HG02852 (cell line): ENCODE measurements around the gene ORC4.

Experiments used
- ATAC-seq: cut with Tn5 transposase; IDR thresholded peaks from one replicate; pipeline ENCODE4 v1.9.1; 2021; ENCODE audit warnings: mild to moderate bottlenecking, moderate library complexity; ENCODE audit not compliant: unreplicated experiment

Gene ORC4

DNA sequence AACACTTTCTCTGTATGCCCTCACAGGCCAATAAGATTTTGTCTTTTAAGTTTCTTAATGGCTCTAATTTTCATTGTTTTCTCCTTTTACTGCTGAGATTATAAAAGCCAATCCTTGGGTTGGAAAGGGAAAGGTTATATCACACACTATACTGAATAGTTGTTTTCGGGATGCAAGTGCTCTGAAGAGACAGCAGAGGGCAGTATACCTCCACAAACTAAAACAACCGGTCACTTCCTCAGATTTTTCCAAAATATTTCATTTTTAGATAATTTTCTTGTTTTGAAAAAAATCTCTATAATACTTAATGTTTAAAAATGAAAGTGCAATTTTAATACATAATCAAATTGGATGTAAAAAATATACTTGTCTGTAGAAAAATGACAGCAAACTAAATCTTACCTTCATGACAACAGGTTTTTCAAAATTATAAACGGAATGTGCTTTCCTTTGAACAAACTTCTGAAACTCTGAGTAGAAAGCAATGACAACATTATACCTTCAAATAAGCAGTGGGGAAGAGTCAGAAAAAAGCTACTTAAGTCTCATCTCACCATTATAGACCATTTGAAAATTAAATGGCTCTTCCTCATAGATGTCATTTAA lies 82.7 kb downstream of the ORC4 start:
- no peak for ATAC-seq

DNA sequence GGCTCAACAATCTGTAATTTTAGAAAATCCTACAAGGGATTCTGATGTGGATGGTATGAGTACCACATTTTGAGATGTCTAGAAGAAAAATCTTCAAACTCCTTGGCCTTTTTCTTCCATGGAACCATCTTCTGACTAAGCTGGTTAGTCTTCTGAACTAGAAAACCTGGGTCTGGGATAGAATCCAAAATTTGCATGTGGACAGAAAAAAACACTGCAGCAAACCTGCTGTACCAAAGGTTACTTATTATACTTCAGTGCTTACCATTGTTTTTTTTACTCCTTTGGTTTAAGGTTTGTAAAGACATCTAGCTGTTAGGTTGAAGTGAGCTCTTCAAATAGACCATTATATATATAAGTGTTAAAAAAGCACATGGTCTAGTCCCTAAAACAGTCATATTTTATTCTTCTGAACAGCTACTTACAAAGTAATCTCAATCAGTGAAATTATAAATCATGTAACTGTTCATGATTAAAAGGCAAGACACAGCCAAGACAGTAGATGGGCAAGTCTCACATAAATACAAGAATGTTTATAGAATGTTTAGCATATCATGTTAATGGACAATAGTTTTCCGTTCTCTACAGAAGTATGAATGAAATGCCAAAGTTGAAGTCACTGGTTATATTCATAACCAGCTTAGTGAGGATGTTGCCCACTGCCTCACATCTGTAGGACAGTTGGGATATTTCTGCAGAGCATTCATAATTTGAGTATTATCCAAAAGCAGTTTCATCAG lies 85.5 kb downstream of the ORC4 start:
- no peak for ATAC-seq

GRCh38 chr2:147933931-147934330 lies 86.6 kb downstream of the ORC4 start:
- ATAC-seq = no peak

GRCh38 chr2:147927053-147927588 lies 93.4 kb downstream of the ORC4 start:
- ATAC-seq = no peak

- ATAC-seq = no peak
Measured at GRCh38 chr2:147925886-147926285, 94.7 kb downstream of the ORC4 start.

- no peak for ATAC-seq
Measured at GRCh38 chr2:147924647-147925046, 95.9 kb downstream of the ORC4 start.

DNA sequence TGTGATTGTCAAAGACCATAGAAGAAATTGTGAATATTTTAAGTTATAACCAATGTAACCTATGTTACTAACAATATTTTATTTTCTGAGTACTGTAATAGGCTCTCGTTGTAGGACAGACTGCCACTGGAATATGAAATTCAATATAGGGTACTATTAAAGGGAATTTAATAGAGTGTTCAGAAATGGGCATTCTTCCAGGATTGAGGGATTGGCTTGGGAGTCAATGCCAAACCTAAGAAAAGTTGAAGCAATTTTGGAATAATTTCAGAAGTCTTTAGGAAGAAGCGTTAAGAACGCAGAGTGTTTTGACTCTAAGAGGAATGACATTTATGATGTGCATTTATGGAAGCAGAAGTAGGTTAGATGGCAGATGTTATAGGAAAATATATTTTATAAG lies 96.7 kb downstream of the ORC4 start:
- ATAC-seq = no peak

GRCh38 chr2:147917161-147917560 lies 103.4 kb downstream of the ORC4 start:
- ATAC-seq = no peak

DNA sequence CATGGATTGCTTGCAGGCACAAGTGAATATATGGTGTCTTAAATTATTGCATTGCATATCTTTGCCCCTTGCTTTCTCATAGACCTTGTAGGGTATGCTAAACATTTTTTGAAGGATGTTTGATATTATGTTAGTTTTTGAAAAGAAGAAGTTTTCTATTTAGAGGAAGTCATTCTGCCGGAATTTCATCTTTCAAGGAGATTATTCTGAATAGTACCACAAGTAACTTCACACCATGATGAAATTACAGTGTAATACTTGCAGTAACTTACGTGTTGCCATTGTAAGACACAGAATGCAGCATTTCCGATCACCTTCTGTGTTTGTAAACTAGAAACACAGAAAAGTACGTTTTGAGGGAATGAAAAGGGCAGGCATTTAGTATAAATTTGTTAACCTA lies 103.8 kb downstream of the ORC4 start:
- ATAC-seq = no peak

GRCh38 chr2:147916067-147916466 lies 104.5 kb downstream of the ORC4 start:
- no peak for ATAC-seq

DNA sequence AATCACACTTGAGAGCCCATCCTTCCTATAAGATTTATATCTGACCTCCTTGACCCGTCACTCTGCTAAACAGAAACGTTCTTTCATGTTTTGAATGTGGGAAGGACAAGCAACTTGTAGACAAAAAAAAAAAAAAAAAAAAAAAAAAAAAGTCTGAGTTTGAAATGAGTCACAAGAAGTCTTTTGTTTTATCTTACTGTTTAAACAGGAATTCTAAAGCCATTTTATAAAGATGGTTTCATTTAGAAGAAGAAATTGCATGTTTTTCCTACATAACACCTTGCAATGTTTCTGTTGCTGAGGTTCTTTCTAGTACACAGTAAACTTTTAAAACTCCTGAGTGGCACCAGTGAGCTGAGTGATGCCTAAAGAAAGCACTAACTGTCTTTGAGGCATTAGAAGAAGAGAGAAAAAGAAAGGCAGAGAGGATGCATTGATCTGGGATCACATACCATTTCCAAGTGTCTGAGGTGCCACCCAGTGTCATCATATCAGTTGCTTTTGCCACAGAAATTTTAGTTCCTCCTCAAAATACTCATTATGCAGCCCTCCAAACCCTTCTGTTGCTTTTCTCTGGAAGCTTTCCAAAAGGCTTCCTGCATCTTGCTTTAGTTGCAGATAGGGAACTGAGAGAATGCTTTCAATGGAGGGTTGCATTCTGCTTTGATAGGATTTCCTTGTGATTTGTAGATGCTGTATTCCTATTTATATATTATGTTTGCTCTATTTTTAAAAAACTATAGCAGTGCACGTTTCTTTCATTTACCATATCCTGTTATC lies 106.6 kb downstream of the ORC4 start:
- ATAC-seq = no peak

DNA sequence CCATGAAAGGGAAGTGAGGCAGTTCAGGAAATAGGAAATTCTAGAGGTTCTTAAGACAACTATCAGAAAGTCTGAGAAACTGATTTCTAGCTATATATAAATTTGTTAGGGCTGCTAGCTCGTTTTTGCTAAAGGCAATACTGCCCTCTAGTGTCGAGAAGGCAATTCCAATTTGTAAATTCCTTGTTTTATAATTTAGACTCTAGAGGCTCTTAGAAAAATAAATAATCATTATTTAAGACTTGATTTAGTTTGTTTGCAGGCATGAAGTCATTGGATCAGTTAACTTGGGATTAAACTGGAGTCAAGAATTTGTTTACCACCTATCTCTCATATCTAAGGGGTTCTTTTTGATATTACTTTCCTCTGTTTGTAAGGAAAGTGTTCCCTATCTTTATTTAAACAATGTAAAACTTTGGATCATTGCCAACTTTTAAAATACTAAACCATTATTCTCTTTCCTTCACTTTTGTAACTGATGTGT lies 109.5 kb downstream of the ORC4 start:
- ATAC-seq = no peak

DNA sequence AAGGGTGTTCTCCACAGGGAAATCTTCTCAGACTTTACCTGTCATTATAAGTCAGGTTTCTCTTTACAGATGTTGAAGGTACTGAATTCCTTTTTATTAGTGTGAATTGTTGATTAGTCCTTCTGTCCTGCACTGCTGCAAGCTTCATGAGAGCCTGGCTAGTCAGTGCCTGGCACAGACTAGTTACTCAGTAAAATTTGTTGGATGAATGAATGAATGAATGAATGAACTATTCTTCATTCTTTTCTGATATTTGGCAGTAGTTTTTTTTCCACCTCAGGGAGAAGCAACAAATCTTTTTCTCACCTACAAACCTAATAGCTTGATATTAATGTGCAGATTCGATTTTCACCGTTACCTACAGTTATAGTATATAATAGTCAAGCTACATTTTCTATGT lies 111.4 kb downstream of the ORC4 start:
- no peak for ATAC-seq

- ATAC-seq = no peak
Measured at GRCh38 chr2:147904051-147904450, 116.5 kb downstream of the ORC4 start.

GRCh38 chr2:147888680-147889079 lies 131.9 kb downstream of the ORC4 start:
- peak; percentile 88 for ATAC-seq

DNA sequence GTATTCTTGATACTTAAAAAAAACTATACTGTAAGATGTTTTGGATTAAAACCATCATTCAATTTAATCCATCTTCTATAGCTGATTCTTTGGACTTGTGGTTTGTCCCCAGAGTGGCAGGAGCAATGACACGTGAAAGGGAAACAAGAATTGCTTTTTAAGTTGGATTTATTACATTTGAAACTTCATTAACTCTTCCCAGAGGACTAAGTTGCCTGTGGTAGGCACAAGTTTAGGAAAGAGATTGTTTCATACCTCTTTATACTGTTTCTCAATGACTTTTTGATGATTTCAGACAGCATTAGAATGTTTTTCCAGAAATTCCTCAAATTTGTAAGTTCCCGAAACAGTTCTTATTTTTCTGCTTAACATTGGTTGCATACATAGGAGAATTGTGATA lies 134.4 kb downstream of the ORC4 start:
- no peak for ATAC-seq

DNA sequence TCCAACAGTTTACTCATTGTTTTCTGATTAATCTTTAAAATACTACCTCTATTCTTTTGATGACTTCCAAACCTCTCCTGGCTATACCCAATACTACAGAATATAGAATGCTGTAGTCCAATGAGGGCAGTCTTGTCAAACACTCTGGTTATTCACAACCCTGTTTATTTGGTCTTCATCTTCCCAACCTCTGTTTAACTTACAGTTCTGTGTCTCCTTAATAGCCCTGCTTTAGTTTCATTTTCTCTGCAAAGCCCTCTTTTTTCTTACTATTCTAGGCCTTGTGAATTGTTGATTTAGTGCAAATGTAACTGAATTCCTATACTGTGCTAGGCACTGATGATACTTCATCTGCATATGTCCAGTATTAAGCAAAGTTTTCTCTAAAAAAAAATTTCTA lies 135.7 kb downstream of the ORC4 start:
- no peak for ATAC-seq

GRCh38 chr2:147882631-147883030 lies 137.9 kb downstream of the ORC4 start:
- no peak for ATAC-seq
